DND-41 (cell line): Measurements from ENCODE around the gene MYOF.

Source experiments
- ATAC-seq: fragments of 200-7000 bp; cut with Tn5 transposase; 3 replicates; pipeline ENCODE4 v1.9.1; 2021; ENCODE audit warnings: low read depth; ENCODE audit not compliant: insufficient read depth
- DNase-seq: peaks from one replicate; pipeline ENCODE4 v3.0.0-alpha.2; 2020
- H2AFZ ChIP-seq: 2 replicates; pipeline ENCODE4 v1.6.0; 2012; ENCODE audit warnings: low read depth, low read length
- H3K27ac ChIP-seq: 2 replicates; pipeline ENCODE4 v1.5.1; 2012; ENCODE audit warnings: low read length, inconsistent platforms
- H3K27me3 ChIP-seq: fragments of 200-600 bp; sonication (generic); 2 replicates; pipeline ENCODE4 v1.6.0; 2012; ENCODE audit warnings: low read length, mild to moderate bottlenecking, inconsistent platforms; ENCODE audit not compliant: insufficient read depth, poor library complexity
- H3K36me3 ChIP-seq: 2 replicates; pipeline ENCODE4 v1.5.1; 2012; ENCODE audit warnings: low read length, inconsistent platforms; ENCODE audit not compliant: insufficient read depth
- H3K4me1 ChIP-seq: 2 replicates; pipeline ENCODE4 v1.5.1; 2012; ENCODE audit warnings: mild to moderate bottlenecking, low read length; ENCODE audit not compliant: insufficient read depth
- H3K4me2 ChIP-seq: 2 replicates; pipeline ENCODE4 v1.6.0; 2012; ENCODE audit warnings: mild to moderate bottlenecking, moderate library complexity, low read length, inconsistent platforms; ENCODE audit not compliant: insufficient read depth
- H3K4me3 ChIP-seq, 2 experiments: fragments of 200-600 bp in 1 of 2; shearing (Covaris generic) in 1 of 2; 2 replicates each; pipeline ENCODE4 v1.5.1; 2012 to 2016; ENCODE audit warnings: inconsistent platforms in 2 of 2, low read length in 2 of 2, mild to moderate bottlenecking in 2 of 2, low read depth in 1 of 2, moderate library complexity in 1 of 2
- H3K79me2 ChIP-seq: 2 replicates; pipeline ENCODE4 v1.6.0; 2012; ENCODE audit warnings: low read length, inconsistent platforms; ENCODE audit not compliant: insufficient read depth
- H3K9ac ChIP-seq: 2 replicates; pipeline ENCODE4 v1.6.0; 2012; ENCODE audit warnings: low read depth, mild to moderate bottlenecking, inconsistent platforms, low read length, moderate library complexity
- H3K9me3 ChIP-seq: 2 replicates; pipeline ENCODE4 v1.5.1; 2012; ENCODE audit warnings: low read length, moderate library complexity, mild to moderate bottlenecking, inconsistent platforms; ENCODE audit not compliant: insufficient read depth, severe bottlenecking
- H4K20me1 ChIP-seq: 2 replicates; pipeline ENCODE4 v1.6.0; 2012; ENCODE audit warnings: low read length; ENCODE audit not compliant: insufficient read depth
- CTCF ChIP-seq: IDR thresholded peaks from 2 replicates; pipeline ENCODE4 v1.5.1; 2012; ENCODE audit warnings: borderline replicate concordance, low read length, moderate library complexity, mild to moderate bottlenecking; ENCODE audit not compliant: poor library complexity, severe bottlenecking; ENCODE audit errors: extremely low read depth
- EZH2 ChIP-seq: IDR thresholded peaks from 3 replicates; pipeline ENCODE4 v1.6.1; 2012; ENCODE audit warnings: borderline replicate concordance, low read depth, mild to moderate bottlenecking, moderate library complexity, low read length, inconsistent platforms; ENCODE audit not compliant: severe bottlenecking

MYOF gene

GRCh38 chr10:93384006-93384405, 98.1 kb downstream of the MYOF start:
- Histone ChIP-seq H2AFZ (no peak overlapping the region), H3K4me2 (no peak overlapping the region), H4K20me1 (no peaks in the 10 kb centered on the region), H3K27ac (no peak overlapping the region), H3K9ac (no peak overlapping the region), H3K4me1 (peaks cover 9% of the 10 kb centered on the region), H3K79me2 (no peaks in the 10 kb centered on the region), H3K27me3 (peaks cover 4% of the 10 kb centered on the region), H3K4me3 (no peak overlapping the region), H3K36me3 (no peaks in the 10 kb centered on the region), H3K9me3 (no peaks in the 10 kb centered on the region)
- ATAC-seq, result no peak
- no peak for DNase-seq
- TF ChIP-seq CTCF (no peak), EZH2 (no peak)

GRCh38 chr10:93383562-93383981, 98.6 kb downstream of the MYOF start:
- Histone ChIP-seq H2AFZ (no peak overlapping the region), H3K9me3 (no peaks in the 10 kb centered on the region), H3K4me1 (peaks cover 9% of the 10 kb centered on the region), H3K79me2 (no peaks in the 10 kb centered on the region), H3K4me2 (no peak overlapping the region), H3K27ac (no peak overlapping the region), H3K36me3 (no peaks in the 10 kb centered on the region), H3K4me3 (no peak overlapping the region), H3K9ac (no peak overlapping the region), H4K20me1 (no peaks in the 10 kb centered on the region), H3K27me3 (peaks cover 4% of the 10 kb centered on the region)
- ATAC-seq (no peak), DNase-seq (no peak)
- TF ChIP-seq CTCF (no peak), EZH2 (no peak)

DNA sequence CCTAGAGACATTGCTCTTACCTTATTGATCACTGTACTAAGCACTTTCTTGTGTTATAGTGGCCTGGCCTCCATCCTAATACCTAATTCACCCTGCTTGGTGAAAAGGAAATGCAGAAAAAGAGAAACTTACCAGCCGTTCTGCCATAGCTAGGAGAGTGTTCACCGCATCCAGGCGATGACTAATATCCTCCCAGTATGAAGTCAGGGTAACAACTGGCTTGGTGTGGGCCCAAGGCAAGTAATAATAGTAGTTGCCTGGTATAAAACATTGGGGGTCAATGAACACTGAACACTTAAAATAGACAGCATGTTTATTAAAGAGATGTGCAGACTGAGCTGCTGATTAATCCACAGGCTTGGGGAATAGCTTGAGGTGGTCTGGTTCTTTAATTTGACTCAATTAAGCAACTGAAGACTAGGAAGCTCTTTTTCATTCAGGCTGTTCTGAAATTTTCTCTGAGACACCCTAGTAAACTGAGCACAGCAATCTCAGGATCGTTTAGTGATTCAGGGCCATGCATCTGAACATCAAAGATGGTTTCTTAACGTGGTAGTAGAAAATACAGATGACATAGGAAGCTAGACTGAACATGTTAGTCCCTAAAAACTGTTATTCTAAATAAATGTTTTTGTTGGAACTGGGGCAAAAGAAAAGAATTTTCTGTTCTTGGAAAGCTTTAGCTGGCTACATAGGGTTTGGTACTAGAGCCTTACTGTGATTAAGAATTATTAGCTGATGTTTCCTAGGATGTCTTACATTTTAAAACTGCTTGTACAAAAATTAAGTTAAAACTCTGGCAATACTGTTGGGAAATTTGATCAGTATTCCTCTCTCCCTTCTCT, 102.2 kb downstream of the MYOF start:
- Histone ChIP-seq H3K4me3 (no peak overlapping the region), H3K79me2 (no peaks in the 10 kb centered on the region), H3K4me2 (no peak overlapping the region), H3K9ac (no peak overlapping the region), H3K27me3 (peaks cover 4% of the 10 kb centered on the region), H4K20me1 (no peaks in the 10 kb centered on the region), H3K9me3 (no peaks in the 10 kb centered on the region), H2AFZ (no peak overlapping the region), H3K4me1 (no peaks in the 10 kb centered on the region), H3K27ac (no peak overlapping the region), H3K36me3 (no peaks in the 10 kb centered on the region)
- DNase-seq, result no peak
- ATAC-seq, result no peak
- TF ChIP-seq CTCF (no peak), EZH2 (no peak)
